Fibroblast of skin of left biceps (primary cell): ENCODE data around the gene RNF135.
"Not testable (repeated sequence)": the region's sequence is repeated elsewhere in the genome, so short reads cannot be mapped to it uniquely, and the experiment has no call there.

Experiments used
- DNase-seq, 2 experiments: peaks; one replicate each; pipeline ENCODE4 v3.0.0-alpha.2; 2013; ENCODE audit warnings: low read depth in 2 of 2

RNF135 gene

DNA sequence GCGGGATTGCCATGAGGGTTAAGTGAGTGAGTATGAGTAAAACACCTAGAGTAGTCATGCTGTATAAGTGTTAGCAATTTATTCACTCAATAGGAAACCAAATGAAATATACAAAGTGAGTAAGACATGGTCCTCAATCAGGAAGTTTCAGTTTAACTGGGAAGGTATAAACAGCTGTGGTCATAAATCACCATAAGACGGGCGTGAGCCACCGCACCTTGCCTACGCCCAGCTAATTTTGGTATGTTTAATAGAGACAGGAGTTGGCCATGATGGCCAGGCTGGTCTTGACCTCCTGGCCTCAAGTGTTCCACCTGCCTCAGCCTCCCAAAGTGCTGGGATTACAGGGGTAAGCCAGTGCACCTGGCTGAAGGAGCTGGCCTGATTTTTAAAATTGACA, 27.0 kb downstream of the RNF135 start:
- no peak for DNase-seq

DNA sequence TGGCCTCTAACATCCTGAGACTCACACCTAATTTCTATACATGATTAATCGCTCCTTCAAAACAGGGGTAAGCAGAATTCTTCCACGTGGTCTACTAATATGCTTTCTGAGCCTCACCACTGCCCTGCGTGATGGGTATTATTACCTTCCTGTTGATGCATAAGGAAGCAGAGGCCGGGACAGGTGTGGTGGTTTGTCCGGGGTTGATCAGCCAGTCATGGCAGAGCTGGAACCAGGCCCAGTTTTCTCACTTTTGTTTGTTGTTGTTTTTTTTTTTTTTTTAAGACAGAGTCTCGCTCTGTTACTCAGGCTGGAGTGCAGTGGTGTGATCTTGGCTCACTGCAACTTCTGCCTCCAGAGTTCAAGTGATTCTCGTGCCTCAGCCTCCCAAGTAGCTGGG, 31.2 kb downstream of the RNF135 start:
- DNase-seq, result no peak

DNA sequence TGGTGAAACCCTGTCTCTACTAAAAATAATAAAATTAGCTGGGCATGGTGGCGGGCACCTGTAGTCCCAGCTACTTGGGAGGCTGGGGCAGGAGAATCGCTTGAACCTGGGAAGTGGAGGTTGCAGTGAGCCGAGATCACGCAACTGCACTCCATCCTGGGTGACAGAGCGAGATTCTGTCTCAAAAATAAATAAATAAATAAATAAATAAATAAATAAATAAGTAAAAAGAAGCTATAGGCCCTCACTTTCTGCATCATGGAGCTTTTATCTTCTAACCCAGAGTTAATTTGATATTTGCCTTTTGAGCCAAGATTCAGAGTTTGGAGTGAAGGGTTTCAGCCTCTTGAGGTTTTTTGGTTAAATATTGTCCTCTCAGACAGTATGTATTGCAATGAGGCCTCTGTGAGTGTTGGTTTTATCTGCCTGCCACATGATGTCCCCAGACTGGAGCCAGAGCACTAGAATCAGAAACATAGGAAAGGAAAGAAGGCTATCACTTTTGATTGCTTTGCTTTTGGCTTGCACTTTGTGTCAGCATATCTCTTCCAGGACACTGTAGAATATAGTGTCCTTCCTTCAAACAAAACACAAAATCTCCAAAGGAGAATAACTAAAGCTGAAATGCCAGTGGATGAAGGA, 32.5 kb downstream of the RNF135 start:
- no peak for DNase-seq

DNA sequence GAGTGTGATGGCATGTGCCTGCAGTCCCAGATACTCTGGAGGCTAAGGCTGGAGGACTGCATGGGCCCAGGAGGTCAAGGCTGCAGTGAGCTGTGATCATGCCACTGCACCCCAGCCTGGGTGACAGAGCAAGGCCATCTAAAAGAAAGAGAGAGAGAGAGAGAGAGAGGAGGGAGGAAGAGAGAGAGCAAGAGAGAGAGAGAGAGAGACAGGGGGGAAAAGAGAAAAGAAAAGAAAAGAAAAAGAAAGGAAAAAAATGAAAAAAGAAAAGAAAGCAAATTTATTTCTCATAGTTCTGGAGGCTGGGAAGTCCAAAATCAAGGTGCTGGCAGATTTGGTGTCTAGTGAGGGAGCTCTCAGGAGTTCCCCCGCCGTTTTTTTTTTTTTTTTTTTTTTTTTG, 33.3 kb downstream of the RNF135 start:
- DNase-seq, result no peak

DNA sequence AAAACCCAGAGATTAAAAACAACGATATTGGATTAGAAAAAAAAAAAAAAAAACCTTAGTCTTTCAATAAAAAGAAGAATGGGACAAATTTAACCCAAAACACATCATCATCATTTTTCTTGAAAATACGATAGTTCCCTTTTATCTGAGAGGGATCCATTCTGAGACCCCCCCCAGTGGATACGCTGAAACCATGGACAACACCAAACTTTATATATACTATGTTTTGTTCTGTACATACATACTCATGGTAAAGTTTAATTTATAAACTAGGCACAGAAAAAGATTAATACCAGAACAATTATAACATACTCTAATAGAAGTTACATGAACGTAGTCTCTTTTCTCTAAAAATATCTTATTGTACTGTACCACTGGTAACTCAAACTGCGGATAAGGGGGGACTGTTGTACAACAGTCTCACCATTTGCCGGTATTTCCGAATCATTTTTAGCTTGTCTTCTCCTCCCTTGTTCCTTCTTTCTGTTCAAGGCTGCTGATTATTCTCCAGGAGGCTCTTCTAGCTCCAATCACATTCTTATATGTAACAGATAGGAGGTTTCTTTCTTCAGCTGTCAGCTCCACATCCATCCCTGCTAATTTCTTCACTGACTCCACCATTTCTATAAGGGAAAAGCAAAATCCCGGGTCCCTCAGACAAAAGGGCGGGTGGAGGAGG, 37.0 kb downstream of the RNF135 start:
- DNase-seq, result no peak

DNA sequence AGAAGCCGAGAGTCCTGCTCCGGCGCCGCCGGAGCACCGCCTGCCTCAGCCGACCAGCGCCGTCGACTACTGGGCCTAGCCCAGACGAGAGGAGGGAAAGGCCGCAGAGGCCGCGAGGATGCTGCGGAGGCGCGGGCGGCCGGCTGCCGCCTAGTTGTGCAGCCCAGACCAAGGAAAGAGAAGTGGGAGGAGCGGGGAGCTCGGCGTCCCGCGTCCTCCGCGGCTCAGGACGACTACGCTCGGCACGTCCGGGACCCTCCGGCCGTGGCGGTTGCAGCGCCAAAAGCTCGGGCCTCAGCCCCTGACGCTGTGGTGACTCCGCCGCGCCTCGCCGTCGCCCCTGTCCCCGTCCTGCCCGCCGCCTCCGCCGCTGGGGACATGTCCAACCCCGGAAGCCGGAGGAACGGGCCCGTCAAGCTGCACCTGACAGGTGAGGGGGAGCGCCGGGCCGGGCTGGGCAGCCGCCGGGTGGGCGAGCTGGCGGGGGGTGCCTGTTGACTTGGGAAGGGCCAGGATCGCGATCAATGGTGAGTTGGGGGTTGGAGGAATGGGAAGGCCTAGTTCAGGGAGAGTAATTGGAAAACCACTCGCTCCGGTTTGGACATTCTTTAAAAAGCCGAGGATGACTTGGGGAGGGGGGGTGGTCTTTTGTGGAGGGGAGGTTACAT, 37.7 kb downstream of the RNF135 start:
- peak; percentile 7 to 17 for DNase-seq

DNA sequence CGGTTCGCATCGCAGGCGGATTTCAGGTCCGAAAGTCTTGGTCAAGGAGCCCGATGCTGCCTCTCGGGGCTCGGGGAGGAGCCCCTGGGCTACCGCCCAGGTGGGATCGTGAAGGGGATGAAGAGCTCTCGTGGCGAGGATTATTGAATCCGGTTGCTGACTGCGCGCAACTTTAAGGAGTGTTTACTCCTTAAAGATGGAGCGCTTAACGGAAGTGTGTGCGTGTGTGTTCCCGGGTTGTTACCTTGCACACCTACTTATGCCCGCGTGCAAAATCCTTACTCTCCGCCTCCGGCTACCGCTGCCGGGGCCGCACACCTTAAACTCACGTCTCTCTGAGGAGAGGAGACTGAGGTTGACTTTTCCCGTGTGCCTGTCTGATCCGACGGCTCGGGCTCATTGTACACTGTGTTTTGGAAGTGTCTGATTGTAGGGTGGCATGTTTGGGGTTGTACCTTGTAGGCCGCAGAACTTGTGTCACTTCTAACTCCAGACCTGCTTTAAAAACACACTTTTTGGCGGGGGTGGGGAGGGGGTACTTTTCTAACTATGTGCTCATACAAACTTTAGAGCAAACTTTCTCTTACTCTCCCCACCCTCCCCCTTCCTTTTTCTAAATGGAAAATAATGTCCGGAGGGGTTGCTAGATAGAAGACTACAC, 38.3 kb downstream of the RNF135 start:
- not testable (repeated sequence) for DNase-seq

DNA sequence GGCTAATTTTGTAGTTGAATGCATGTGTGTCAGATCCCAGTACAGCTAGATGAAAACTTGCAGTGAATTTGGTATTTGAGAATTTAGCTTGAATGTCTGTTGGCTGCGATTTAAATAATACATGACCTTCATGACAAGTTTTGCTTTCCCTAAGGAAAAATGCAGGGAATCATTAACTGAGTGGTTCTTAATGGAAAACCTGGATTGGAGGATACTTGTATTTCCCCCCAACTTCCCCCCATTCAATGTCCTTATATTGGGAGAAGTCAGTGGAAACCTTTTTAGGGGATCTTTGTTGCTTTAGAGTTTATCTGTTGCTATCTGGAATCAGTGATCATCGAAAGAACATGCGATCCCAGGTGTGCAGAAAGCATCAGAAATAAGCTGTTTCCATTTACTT, 39.2 kb downstream of the RNF135 start:
- DNase-seq, result not testable (repeated sequence)

DNA sequence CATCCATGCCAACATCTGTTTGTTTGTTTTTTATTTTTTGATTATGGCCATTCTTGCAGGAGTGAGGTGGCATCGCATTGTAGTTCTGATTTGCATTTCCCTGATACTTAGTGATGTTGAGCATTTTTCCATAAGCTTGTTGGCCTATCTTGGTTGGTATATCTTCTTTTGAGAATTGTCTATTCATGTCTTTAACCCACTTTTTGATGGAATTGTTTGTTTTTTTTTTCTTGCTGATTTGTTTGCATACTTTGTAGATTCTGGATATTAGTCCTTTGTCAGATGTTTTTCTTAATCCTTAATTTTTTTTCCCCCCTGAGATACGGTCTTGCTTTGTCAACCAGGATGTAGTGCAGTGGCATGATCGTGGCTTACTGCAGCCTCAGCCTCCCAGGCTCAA, 43.0 kb downstream of the RNF135 start:
- DNase-seq, result no peak

DNA sequence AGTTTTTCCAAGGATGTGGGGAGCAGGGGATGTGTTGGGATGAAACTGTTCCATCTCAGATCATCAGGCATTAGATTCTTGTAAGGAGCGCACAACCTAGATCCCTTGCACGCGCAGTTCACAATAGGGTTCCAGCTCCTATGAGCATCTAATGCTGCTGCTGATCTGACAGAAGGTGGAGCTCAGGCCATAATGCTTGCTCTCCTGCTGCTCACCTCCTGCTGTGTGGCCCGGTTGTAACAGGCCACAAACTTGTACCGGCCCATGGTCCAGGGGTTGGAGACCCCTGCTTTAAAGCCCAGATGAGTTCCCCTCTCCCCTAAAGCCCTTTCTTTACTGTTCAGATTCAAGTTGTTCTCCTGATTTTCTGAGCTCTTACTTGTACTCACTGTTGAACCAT, 44.8 kb downstream of the RNF135 start:
- DNase-seq, result no peak

DNA sequence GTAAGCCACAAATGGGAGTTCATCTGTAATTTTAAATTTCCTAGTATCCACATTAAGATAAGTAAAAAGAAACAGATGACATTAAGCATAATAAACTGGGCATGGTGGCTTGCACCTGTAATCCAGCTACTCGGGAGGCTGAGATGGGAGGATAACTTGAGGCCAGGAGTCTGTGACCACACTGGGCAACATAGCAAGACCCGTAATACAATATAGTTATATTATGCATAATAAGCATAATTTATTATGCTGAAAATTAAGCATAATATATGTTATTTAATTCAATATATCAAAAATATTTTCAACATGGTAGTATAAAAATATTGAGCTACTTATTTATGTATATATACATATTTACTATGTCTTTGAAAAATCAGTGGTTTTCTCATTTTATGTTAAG, 48.2 kb downstream of the RNF135 start:
- DNase-seq, result no peak

DNA sequence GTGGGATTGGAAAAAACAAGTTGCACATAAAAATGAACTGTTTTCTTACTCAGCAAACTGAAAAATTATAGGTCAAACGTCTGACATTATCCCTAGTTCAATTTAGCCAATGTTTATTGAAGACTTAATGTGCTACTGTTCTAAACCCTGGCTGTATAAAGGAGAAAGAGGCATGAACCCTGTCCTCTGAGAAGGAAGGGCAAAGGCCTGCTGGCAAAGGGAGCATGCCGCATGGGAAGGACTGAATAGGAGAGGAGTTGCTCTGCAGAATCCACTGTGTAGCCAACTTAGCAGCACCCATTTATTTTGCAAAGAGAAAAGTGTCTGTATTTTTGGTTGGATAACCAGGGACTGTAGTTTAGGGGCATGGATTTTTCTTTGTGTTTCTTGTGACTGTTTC, 52.3 kb downstream of the RNF135 start:
- DNase-seq, result not testable (repeated sequence)

DNA sequence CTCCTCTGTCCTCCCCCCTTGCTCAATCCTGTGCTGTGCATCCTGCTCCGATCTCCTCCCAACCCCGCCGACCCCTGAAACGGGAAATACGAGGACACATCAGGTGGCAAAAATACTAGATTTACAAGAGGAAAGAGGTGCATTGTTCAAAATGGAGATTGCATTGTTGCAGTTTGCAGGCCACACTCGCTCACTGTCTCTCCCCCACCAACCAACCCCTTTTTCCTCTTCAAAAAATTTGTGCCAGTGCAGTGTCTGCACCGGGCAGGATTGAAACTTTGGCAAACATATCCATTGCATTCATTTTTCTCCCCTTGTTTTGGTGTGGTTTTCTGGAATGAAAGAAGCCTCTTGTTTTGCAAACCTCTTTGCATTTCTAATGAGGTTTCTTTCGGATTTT, 61.0 kb downstream of the RNF135 start:
- DNase-seq, result no peak

DNA sequence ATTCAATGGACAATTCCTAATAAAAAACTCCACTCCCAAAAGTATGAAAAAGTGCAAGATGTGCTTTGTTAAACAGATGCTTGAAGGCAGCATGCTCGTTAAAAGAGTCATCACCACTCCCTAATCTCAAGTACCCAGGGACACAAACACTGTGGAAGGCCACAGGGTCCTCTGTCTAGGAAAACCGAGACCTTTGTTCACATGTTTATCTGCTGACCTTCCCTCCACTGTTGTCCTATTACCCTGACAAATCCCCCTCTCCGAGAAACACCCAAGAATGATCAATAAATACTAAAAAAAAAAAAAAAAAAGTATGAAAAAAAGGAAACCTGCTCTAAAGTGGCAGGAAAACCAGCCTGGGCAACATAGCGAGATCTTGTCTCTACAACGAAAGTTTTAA, 64.8 kb downstream of the RNF135 start:
- not testable (repeated sequence) for DNase-seq

DNA sequence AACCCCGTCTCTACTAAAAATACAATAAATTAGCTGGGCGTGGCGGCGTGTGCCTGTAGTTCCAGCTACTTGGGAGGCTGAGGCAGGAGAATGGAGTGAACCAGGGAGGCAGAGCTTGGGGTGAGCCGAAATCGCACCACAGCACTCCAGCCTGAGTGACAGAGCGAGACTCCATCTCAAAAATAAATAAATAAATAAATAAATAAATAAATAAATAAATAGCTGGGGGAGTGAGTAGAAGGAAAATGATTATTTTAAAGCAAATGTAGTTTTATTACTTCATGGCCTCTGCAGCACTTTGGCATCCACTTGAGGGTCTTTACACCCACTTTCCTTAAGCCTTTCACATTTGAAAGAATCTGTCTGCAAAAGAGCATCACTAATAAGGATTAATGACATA, 70.0 kb downstream of the RNF135 start:
- not testable (repeated sequence) for DNase-seq

DNA sequence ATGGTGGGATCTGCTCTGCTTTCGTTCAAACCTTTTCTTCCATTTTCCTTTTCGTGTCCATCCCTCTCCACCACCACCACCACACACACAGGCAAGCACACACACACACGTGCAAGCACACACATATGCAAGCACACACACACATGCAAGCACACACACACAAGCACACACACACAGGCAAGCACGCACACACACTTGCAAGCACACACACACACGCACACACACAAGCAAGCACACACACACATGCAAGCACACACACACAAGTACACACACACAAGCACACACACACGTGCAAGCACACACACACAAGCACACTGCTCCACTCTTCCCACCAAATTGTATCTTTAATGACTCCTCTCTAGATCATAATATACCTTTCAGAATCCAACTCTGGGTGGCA, 71.5 kb downstream of the RNF135 start:
- DNase-seq, result not testable (repeated sequence)

DNA sequence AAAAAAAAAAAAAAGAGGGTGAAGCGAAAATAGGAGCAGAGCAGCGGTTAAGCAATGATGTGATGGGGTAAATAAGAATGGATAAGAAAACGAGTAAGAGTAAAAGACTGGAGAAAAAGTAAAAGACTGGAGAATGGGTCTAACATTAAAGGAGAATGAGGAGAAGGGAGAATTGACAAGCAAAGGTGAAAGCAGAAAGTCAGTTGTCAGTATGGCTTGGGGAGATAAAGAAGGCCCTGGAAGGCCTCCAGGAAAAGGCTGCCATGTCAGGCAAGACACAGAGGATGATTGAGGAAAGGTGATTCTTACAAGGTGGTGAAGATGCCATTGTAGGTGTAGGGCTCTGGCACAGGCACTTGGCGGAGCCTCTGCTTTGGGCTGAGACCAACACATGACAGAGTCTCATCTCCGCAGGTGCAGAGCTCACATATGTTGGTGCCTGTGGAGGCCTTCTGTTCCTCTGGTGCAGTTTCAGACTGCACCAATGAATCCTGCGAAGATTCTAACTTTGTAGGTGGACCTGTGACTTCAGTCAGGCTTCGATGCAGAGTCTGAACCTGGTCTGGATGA, 76.1 kb downstream of the RNF135 start:
- DNase-seq, result not testable (repeated sequence)

DNA sequence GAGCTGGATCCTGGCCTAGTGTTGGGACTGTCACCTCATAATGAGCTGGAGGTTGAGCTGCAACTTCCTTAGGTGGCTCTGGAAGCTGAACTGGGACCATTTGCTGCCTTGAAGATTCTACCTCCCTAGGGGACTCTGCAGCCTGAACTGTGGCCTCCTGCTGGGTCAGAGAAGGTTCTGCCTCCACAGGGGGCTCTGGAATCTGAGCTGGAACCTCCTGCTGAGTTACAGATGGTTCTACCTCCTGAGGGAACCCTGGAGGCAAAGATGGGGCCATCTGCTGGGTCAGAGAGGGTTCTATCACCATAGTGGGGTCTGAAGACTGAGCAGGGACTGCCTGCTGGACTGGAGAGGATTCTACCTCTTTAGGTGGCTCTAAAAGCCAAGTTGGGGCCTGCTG, 77.3 kb downstream of the RNF135 start:
- DNase-seq, result no peak

DNA sequence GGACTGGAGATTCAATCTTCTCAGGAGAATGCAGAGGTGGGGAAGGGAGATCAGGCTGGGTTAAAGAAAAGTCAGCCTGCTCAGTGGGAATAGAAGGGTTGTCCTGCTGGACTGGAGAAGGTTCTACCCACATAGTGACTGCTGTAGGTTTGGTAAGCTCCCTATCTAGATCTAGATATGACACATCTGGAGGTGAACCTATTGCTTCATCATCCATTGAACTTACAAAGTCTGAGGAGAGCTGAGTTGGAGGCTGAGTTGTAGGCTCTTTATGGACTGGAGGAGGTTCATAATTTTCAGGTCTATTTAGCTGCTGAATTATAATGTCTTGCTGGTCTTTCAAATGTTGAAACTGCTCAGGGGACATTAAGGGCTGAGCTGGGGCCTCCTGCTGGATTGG, 77.9 kb downstream of the RNF135 start:
- no peak for DNase-seq
